ENCODE results near the gene LHFPL2.

DNA sequence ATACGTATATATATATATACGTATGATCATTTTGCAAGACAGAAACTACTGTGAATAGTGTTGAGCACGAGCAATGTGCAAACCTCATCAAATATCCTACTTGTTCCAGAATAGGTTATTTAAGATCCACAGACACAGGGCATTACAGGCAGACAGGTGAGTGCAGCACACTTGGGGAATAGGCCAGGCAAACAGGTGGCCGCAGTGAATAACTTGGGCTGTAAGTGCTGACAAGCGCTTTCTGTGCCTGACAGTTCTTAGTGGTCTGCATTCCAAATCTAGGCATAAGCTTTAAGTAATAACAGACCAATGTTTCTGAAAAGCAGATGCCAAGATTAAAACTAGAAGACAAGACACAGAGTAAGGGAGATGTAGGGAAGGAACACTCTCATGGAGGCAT lies 77.9 kb downstream of the LHFPL2 start:
- TF ChIP-seq SUZ12 (IDR thresholded peaks at IDR 0.05; ENCODE audit: extremely low read depth, insufficient read depth, insufficient read length) (no peak), YY1 (IDR thresholded peaks at IDR 0.05; ENCODE audit: insufficient read depth, insufficient read length) (no peak), ZNF274 (IDR thresholded peaks at IDR 0.05; ENCODE audit: low read depth, low read length) (no peak)
